GM12873 (cell line): ENCODE measurements around the gene CHPF.
A peak's percentile ranks its signal among the peaks of the same experiment; 100 is the strongest.

Experiments
- TF ChIP-seq, protein P1 (sequence below): IDR thresholded peaks from 2 replicates; pipeline ENCODE4 v1.5.1; 2012; ENCODE audit warnings: low read depth, mild to moderate bottlenecking, moderate library complexity, low read length, control low read depth; ENCODE audit not compliant: insufficient read depth; ENCODE audit errors: missing control alignments

CHPF gene

DNA sequence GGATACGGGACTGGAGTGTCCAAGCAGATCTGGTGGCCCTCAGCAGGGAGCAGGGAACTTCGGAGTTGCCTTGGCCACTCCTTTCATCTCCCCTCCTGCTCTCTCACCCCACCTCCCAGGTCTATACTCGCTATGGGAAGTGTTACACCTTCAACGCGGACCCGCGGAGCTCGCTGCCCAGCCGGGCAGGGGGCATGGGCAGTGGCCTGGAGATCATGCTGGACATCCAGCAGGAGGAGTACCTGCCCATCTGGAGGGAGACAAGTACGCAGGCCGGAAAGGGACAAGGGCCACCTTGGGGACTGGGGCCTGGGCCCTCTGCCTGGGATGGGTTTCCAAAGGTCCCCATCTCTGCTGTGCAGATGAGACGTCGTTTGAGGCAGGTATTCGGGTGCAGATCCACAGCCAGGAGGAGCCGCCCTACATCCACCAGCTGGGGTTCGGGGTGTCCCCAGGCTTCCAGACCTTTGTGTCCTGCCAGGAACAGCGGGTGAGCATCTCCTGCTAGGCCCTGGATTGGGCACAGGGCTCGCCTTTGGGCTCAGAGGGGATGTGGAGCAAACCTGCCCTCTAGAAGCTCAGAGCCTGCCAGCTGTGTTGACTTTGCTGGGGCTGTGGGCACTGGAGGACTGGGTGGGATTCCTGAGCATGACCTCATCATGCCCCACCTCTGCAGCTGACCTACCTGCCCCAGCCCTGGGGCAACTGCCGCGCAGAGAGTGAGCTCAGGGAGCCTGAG lies 11.8 kb downstream of the CHPF start:
- TF ChIP-seq, protein P1, sequence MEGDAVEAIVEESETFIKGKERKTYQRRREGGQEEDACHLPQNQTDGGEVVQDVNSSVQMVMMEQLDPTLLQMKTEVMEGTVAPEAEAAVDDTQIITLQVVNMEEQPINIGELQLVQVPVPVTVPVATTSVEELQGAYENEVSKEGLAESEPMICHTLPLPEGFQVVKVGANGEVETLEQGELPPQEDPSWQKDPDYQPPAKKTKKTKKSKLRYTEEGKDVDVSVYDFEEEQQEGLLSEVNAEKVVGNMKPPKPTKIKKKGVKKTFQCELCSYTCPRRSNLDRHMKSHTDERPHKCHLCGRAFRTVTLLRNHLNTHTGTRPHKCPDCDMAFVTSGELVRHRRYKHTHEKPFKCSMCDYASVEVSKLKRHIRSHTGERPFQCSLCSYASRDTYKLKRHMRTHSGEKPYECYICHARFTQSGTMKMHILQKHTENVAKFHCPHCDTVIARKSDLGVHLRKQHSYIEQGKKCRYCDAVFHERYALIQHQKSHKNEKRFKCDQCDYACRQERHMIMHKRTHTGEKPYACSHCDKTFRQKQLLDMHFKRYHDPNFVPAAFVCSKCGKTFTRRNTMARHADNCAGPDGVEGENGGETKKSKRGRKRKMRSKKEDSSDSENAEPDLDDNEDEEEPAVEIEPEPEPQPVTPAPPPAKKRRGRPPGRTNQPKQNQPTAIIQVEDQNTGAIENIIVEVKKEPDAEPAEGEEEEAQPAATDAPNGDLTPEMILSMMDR, result no peak

DNA sequence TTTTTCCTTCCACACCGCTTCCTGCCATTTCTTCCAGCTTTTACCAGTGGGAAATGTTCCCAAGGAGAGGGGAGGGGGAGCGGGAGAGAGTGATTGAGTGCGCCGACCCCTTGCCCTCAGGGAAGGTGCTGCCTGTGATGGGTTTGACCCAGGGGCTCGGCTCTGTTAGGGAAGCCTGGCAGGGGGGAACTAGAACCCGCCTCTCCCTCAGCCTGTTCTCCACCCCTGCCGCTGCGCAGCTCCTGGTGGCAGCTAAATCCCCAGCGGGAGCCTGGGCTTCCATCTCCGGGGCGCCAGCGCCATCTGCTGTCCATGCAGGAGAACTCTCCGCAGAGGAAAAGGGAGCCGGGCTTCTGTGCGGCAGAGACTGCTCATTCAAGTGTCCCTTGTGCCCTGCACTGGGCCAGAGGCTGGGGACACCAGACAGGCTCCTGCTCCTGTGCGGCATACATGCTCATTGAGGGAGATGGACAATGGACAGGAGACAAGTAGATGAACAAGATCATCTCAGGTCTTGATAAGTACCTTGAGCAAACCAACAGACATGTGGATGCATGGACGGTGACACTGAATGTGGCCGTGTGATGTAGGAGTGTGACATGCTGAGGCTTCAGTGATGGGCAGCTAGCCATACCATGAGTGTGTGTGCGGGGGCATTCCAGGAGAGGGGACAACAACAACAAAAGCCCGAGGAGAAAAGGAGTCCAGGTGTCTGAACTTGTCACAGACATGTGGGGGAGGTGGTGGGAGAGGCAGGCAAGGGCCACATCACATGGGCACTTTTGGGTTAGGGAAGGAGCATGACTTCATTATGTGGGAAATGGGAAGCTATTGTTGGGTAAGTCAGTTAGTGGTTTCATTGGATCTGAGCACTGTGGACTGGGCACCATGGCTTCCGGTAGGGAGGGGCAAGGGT lies 13.3 kb downstream of the CHPF start:
- TF ChIP-seq, protein P1, result peak; percentile 96

DNA sequence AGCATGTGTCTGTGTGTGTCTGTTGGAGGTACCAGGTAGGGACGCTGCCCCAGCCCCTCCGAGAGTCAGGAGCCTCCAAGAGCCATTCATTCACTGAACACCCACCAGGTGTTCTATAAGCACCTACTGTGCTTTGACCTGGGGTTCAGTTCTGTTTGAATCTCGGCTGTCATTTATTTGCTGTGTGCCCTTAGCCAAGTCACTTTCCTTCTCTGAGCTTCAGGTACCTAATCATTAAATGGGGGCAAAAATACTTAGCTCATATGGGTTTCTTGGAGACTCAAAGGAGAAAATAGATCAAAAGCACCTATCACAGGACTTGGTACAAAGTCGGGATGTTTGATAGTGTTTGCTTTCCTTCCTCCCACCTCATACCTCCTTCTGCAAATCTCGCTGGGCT lies 16.1 kb downstream of the CHPF start:
- TF ChIP-seq, protein P1, result no peak

DNA sequence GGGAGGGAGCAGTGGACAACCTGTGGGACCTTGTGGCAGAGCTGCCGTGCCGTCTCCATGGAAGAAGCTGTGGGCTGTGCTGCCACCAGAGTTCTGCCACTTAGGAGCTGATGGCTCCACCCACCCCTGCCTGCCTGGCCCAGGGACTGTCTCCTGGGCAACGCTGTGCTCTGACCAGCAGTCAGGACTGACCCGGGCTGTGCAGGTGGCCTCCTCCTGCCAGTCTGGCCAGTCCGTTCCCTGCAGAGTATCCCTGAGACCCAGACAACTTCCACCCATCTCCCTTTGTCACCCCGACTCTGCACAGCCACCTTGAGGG lies 16.6 kb downstream of the CHPF start:
- TF ChIP-seq, protein P1, result no peak

DNA sequence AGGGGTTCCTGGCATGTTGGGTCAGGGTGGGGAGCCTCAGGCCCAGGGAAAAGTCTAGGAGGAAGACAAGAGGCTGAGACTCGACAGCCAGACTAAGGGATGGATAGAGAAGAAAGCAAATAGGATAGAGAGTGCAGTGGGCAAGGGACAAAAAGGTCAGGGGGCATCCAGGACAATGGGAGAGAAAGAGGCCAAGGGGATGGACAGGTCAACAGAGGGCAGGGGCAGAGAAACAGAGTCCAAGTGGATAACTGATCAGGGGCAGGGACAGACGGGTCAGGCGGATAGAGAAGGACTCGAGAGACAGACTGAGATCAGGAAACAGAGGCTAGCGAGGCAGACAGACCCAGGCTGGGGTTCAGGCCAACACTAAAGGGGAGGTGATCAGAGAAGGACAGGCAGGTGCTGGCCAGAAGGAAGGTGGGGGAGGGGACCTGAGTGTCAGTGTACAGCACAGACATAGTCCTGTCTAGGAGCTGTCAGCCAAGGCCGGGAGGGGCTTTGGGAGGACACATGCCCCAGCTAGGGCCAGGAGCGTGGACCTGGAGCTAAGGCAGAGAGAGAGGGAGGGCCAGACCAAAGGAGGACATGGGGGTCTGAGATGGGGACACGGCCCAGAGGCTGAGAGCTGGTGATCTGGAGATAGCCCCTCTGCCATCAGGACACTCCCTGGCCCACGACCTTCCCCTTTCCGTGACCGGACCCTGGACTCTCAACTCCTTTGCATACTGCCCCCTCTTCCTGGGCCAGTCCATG lies 17.1 kb downstream of the CHPF start:
- TF ChIP-seq, protein P1, result no peak

DNA sequence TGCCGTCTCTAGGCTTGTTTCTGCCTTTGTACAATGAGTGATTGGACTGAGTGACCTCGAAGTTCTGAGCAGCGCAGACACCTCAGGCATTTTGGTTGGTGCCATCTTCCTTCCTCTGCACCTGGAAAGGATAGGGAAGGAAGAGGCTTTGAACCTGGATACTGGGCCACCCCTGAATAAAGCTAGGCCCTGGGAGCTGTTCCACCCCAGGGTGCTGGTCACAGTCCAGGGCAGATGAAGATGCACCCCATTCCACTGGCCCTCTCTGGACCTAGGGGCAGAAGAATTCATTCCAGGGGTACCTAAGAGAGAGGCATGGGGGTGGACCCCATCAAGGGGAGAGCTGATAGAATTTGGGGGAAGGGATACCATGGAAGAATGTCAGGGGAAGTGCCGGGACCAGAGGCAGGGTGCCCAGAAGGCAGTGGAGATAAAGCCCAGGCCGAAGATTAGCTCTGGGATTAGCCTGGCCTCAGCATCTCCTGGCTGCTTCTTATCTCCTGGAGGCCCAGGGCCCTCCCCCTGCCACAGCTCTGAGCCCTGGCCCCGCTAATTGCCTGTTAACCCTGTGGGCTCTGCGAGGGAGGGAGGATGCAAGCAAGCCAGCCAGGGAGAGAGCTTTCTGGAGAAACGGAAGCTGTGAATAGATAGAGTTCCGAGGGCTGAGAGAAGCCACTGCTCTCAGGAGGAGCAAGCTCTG lies 17.9 kb downstream of the CHPF start:
- TF ChIP-seq, protein P1, result no peak
